Measurements from ENCODE around the gene HELZ2. TPM values are rescaled to one million over a fixed set of nuclear protein-coding genes. Genes with fewer than 3 reads are reported as not detected.
A peak's percentile ranks its signal among the peaks of the same experiment; 100 is the strongest.

Gene HELZ2
- total RNA-seq, 1 experiment from 2014 or later = 27.5 TPM

GRCh38 chr20:63611646-63612045 is 37.6 kb upstream of the HELZ2 start (continued):
- TF ChIP-seq ZNF425 (CRISPR knock-in tag; conservative IDR thresholded peaks at IDR 0.05) = no peak
- no peak for TF ChIP-seq CREB1 (CRISPR knock-in tag; IDR thresholded peaks at IDR 0.05)
- no peak for TF ChIP-seq NR2C2 (CRISPR knock-in tag; IDR thresholded peaks at IDR 0.05)
- TF ChIP-seq AFF4 (CRISPR knock-in tag; IDR thresholded peaks at IDR 0.05; ENCODE audit: borderline replicate concordance) = no peak
- TF ChIP-seq JUN (CRISPR knock-in tag; IDR thresholded peaks at IDR 0.05) = no peak
- no peak for TF ChIP-seq ZNF396 (CRISPR knock-in tag; IDR thresholded peaks at IDR 0.05; ENCODE audit: borderline replicate concordance)
- TF ChIP-seq NFATC4 (CRISPR knock-in tag; IDR thresholded peaks at IDR 0.05) = no peak
- TF ChIP-seq HMGA2 (CRISPR knock-in tag; IDR thresholded peaks at IDR 0.05) = no peak
- no peak for TF ChIP-seq STAT6 (CRISPR knock-in tag; conservative IDR thresholded peaks at IDR 0.05; ENCODE audit: low read depth)

GRCh38 chr20:63610581-63611435 is 36.8 kb upstream of the HELZ2 start:
- POLR2A ChIA-PET = no interaction called here
- no peak for TF ChIP-seq GABPB1 (CRISPR knock-in tag; IDR thresholded peaks at IDR 0.05)
- no peak for TF ChIP-seq PREB (CRISPR knock-in tag; IDR thresholded peaks at IDR 0.05; ENCODE audit: borderline replicate concordance)
- TF ChIP-seq TEAD1 (CRISPR knock-in tag; IDR thresholded peaks at IDR 0.05) = no peak
- TF ChIP-seq ZNF138 (CRISPR knock-in tag; conservative IDR thresholded peaks at IDR 0.05) = no peak
- TF ChIP-seq NR1H2 (CRISPR knock-in tag; IDR thresholded peaks at IDR 0.05) = no peak
- ATAC-seq = no peak
- Mint-ChIP-seq H3K4me3 (no peak overlapping the region), H3K9me3 (peaks cover 14% of the 10 kb centered on the region), H3K27ac (peak overlapping the region; percentile 80; the same call in 1 of the 2 replicates), H3K4me1 (no peaks in the 10 kb centered on the region), H3K36me3 (peaks cover 16% of the 10 kb centered on the region), H3K27me3 (ENCODE audit: low read depth) (no peaks in the 10 kb centered on the region; the same call in 1 of the 2 replicates)
- CTCF ChIA-PET = interaction anchor here (1.3 kb wide), 1 partner anchor 10 kb away, joined by 5 read pairs; no protein-coding TSS in a partner anchor
- no peak for DNase-seq (ENCODE audit: low spot score)
